ENCODE results near the gene UTP14C.
"Not testable (repeated sequence)": the region's sequence is repeated elsewhere in the genome, so short reads cannot be mapped to it uniquely, and the experiment has no call there.

UTP14C gene

GRCh38 chr13:52034616-52035226, 10.2 kb downstream of the UTP14C start:
- in situ Hi-C loops (cut with HindIII; ENCODE audit: low sequenced_read_pairs), result no loop called here

GRCh38 chr13:52036037-52036436, 11.5 kb downstream of the UTP14C start:
- in situ Hi-C loops (cut with HindIII; ENCODE audit: low sequenced_read_pairs), result no loop called here

DNA sequence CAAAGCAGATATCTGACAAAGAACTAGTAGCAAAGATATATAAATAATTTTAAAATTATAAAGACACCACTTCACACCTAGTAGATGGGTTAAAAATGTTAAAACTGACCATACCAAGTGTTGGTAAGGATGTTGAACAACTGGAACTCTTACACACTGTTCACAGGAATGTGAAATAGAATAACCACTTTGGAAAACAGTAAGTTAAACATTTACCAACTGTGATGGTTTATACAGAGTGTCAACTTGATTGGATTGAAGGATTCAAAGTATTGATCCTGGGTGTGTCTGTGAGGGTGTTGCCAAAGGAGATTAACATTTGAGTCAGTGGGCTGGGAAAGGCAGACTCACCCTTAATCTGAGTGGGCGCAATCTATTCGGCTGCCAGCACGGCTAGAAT, 19.2 kb downstream of the UTP14C start:
- in situ Hi-C loops (cut with HindIII; ENCODE audit: low sequenced_read_pairs), result no loop called here

GRCh38 chr13:52047463-52047862, 23.0 kb downstream of the UTP14C start:
- in situ Hi-C loops (cut with HindIII; ENCODE audit: low sequenced_read_pairs), result no loop called here

DNA sequence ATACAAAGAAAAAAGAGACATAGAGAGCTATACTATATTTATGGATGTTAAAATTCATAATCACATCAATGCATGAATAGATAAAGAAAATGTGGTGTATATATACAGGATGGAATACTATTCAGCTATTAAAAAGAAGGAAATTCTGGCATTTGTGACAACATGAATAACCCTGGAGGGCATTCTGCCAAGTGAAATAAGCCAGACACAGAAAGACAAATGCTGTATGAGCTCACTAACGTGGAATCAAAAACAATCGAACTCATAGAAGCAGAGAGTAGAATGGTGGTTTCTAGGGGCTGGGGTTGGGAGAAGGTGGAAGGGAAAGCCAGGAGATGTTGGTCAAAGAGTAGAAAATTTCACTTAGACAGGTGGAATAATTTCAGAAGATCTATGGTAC, 24.0 kb downstream of the UTP14C start:
- in situ Hi-C loops (cut with HindIII; ENCODE audit: low sequenced_read_pairs), result no loop called here

- in situ Hi-C loops (cut with HindIII; ENCODE audit: low sequenced_read_pairs), result no loop called here
Observed at GRCh38 chr13:52051400-52051799, 26.9 kb downstream of the UTP14C start.

DNA sequence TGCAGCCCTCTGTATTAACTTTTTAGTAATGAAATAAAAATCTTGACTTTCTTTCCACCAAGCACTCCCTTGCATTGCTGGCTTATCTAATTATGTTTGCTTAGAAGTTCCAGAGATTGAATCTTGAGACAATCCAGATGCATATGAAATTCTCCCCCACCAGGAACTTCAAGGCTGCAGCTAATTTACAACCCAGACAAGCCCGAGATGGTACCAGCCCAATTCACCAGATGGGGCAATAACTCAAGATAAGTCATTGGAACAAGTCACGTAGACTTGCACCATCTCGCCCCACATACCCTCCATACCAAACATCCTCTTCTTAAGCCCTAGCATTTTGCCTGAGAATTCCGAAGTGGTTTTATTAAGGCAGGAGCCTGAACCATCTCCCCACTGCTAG, 29.0 kb downstream of the UTP14C start:
- in situ Hi-C loops (cut with HindIII; ENCODE audit: low sequenced_read_pairs), result no loop called here

- in situ Hi-C loops (cut with HindIII; ENCODE audit: low sequenced_read_pairs), result not testable (repeated sequence)
Observed at GRCh38 chr13:52061064-52061463, 36.6 kb downstream of the UTP14C start.

DNA sequence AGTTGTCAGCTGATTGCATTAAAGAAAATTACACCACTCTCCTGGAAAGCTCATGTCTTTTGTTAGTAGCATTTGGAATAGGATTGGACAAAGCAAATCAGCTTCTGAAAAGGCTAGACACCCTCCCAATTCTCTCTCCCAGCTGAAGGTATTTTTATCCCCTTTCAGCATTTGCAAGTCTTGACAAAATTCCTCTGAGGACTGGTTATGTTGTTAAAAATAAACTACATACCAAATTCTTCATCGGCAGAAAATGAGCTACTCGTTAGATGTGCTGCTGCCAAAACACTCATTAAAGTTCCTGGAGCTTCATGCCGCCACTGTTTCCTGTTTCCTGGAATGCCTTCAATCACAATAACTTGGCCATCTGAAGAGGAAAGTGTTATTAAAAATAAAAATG, 37.1 kb downstream of the UTP14C start:
- in situ Hi-C loops (cut with HindIII; ENCODE audit: low sequenced_read_pairs), result no loop called here

DNA sequence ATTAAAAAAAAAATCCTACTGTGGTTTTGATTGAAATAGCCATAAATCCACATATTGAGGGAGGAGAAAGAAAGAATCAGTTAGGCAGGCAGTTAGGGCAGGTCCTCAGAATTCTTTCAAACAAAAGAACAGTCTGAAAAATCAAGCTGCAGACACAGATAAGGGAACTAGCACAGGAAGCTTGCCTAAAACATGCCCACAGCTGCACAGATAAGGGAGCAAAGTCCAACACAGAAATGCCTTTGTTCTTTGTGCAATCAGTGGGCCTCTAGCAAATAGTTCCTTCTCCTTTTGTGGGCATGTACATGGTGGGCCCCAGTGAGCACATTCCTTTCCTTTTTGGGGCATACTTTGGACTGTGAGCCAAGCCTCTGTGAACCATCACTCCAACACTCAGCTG, 42.7 kb downstream of the UTP14C start:
- in situ Hi-C loops (cut with HindIII; ENCODE audit: low sequenced_read_pairs), result no loop called here

- in situ Hi-C loops (cut with HindIII; ENCODE audit: low sequenced_read_pairs), result no loop called here
Observed at GRCh38 chr13:52070929-52071523, 46.5 kb downstream of the UTP14C start.
